ENCODE results near the gene SV2C. TPM values are rescaled to one million over a fixed set of nuclear protein-coding genes. Genes with fewer than 3 reads are reported as not detected.

Gene SV2C
- polyA plus RNA-seq, 5 donors: 0.22 to 0.60 (median 0.30) TPM

GRCh38 chr5:76165029-76165428 is 81.8 kb downstream of the SV2C start:
- DNase-seq: no peak

- no peak for DNase-seq
Measured at GRCh38 chr5:76165711-76166374, 82.7 kb downstream of the SV2C start.

GRCh38 chr5:76166886-76167576 is 83.8 kb downstream of the SV2C start:
- no peak for DNase-seq

- no peak for DNase-seq
Measured at GRCh38 chr5:76169146-76169905, 86.1 kb downstream of the SV2C start.

- DNase-seq: no peak
Measured at GRCh38 chr5:76174101-76174500, 90.9 kb downstream of the SV2C start.

- DNase-seq: peak; percentile 9 to 25
Measured at GRCh38 chr5:76175051-76175666, 92.0 kb downstream of the SV2C start.

GRCh38 chr5:76175821-76176403 is 92.7 kb downstream of the SV2C start:
- no peak for DNase-seq

GRCh38 chr5:76177978-76178377 is 94.8 kb downstream of the SV2C start:
- no peak for DNase-seq

- DNase-seq: no peak
Measured at GRCh38 chr5:76178913-76179312, 95.7 kb downstream of the SV2C start.

- no peak for DNase-seq
Measured at GRCh38 chr5:76180814-76181805, 97.9 kb downstream of the SV2C start.

GRCh38 chr5:76187386-76187785 is 104.2 kb downstream of the SV2C start:
- no peak for DNase-seq

- DNase-seq: no peak
Measured at GRCh38 chr5:76190356-76190755, 107.2 kb downstream of the SV2C start.

- DNase-seq: no peak
Measured at GRCh38 chr5:76192837-76193236, 109.7 kb downstream of the SV2C start.

GRCh38 chr5:76193635-76194034 is 110.5 kb downstream of the SV2C start:
- DNase-seq: no peak

- no peak for DNase-seq
Measured at GRCh38 chr5:76194340-76194739, 111.2 kb downstream of the SV2C start.

GRCh38 chr5:76196457-76196856 is 113.3 kb downstream of the SV2C start:
- no peak for DNase-seq

GRCh38 chr5:76196886-76197489 is 113.8 kb downstream of the SV2C start:
- DNase-seq: no peak

GRCh38 chr5:76197726-76198125 is 114.5 kb downstream of the SV2C start:
- no peak for DNase-seq

GRCh38 chr5:76199336-76200318 is 116.4 kb downstream of the SV2C start:
- peak in 1 of 2 donors; percentile 13 for DNase-seq
